Transverse colon (tissue), 4 donors: Measurements from ENCODE around the gene PIAS1. TPM values are rescaled to one million over a fixed set of nuclear protein-coding genes. Genes with fewer than 3 reads are reported as not detected.

ENCODE experiments used
- DNase-seq: peaks from one replicate; pipeline ENCODE4 v3.0.0-alpha.2; 2019
- H3K27ac ChIP-seq, 4 donors: fragments of 200-600 bp; sonication (generic); 2 replicates each; pipeline ENCODE4 v1.5.1; 2016 to 2018; ENCODE audit warnings: inconsistent platforms in 4 of 4
- H3K27me3 ChIP-seq: fragments of 200-600 bp; sonication (generic); 2 replicates; pipeline ENCODE4 v1.5.1; 2017; ENCODE audit warnings: inconsistent platforms
- H3K36me3 ChIP-seq, 4 donors: fragments of 200-600 bp; sonication (generic); 2 replicates each; pipeline ENCODE4 v1.5.1; 2017 to 2019; ENCODE audit warnings: inconsistent platforms in 4 of 4
- H3K4me1 ChIP-seq, 4 donors: fragments of 200-600 bp; sonication (generic); 2 replicates each; pipeline ENCODE4 v1.5.1; 2017 to 2020; ENCODE audit warnings: inconsistent platforms in 4 of 4
- H3K4me3 ChIP-seq, 4 donors: fragments of 200-600 bp; sonication (generic); 1 replicate in 1 of 4; 2 replicates in 3 of 4; pipeline versions ENCODE4 v1.5.1 to v1.6.1; 2017 to 2019; ENCODE audit warnings: inconsistent platforms in 4 of 4
- H3K9me3 ChIP-seq, 2 donors: fragments of 200-600 bp; sonication (generic); 2 replicates each; pipeline ENCODE4 v1.5.1; 2017 to 2019; ENCODE audit warnings: inconsistent platforms in 2 of 2
- EP300 ChIP-seq: sonication (generic); formaldehyde crosslinking; IDR thresholded peaks from one replicate; pipeline ENCODE4 v1.6.1; 2017; ENCODE audit warnings: antibody characterized with exemption, low read depth
- POLR2A ChIP-seq: fragments of 450-650 bp; IDR thresholded peaks from one replicate; pipeline ENCODE4 v1.6.1; 2016; ENCODE audit warnings: antibody characterized with exemption, mild to moderate bottlenecking, moderate library complexity
- POLR2AphosphoS5 ChIP-seq, 3 donors: sonication (generic); formaldehyde crosslinking; IDR thresholded peaks; one replicate each; pipeline ENCODE4 v1.6.1; 2016; ENCODE audit warnings: antibody characterized with exemption in 3 of 3
- WGBS, 2 donors: methylation state at CpG; one replicate each; pipeline ENCODE4 v1.1.5; 2018; ENCODE audit warnings: low coverage in 1 of 2; 5-methylcytosine and 5-hydroxymethylcytosine counted together
- in situ Hi-C, 4 donors: fragments of 200-750 bp; cut with MboI; loops; one replicate each; pipeline versions ENCODE4 v1.15.0 to v1.15.1; 2017; ENCODE audit warnings: low sequenced_read_pairs in 3 of 4, low pct_ligation_motif_present in 1 of 4, low pct_unique_long_range_greater_than_20kb in 1 of 4
- intact Hi-C: fragments of 100-400 bp; cut with DNase I; formaldehyde crosslinking; loops from one replicate; pipeline ENCODE4 v1.15.1; 2023; ENCODE audit warnings: low total_unique reads
- total RNA-seq, 4 donors: library from RNA; depleted of rRNA; stranded (reverse); fragments of >200 nt; gene quantifications; one replicate each; pipeline ENCODE4 v1.1.0, GENCODE V29; 2016
- TF ChIP-seq, protein P1 (sequence below), 5 experiments: fragments of 200-600 bp in 3 of 5; fragments of 450-650 bp in 2 of 5; sonication (generic) in 3 of 5; IDR thresholded peaks; 1 replicate in 2 of 5; 2 replicates in 3 of 5; pipeline ENCODE4 v1.5.1; 2016 to 2017; ENCODE audit warnings: antibody characterized with exemption in 5 of 5, inconsistent platforms in 3 of 5, mild to moderate bottlenecking in 2 of 5, moderate library complexity in 1 of 5

Gene PIAS1
- total RNA-seq, 4 donors from 2014 or later: 34.0 to 141 (median 55.4) TPM

DNA sequence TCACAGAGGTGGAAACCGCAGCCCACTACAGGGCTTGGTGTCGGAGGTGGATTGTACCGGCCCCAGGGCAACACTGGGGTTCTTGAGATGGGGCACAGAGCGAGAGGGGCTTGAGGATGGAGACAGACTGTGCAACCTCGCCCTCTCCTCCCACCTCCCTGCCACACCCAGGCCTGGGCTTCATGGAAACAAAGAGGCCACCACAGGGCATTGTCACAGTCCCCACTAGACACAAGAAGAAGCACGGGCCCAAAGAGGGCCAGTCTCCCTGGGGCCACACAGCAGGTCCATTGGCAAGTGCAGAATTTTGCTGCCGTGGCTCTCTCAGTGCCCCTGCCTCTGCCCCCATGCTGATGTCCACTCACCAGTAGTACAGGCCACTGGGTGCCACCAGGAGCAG lies 155.2 kb downstream of the PIAS1 start:
- intact Hi-C loops: loop anchor here (5.0 kb wide), 1 partner anchor 1682 kb away; no protein-coding TSS in a partner anchor
- in situ Hi-C loops: no loop called here
- H3K36me3 ChIP-seq: no peaks in the 10 kb centered on the region
- no peak overlapping the region for H3K4me3 ChIP-seq
- DNase-seq: no peak
- 60 to 95% methylated on average over 1 to 7 of the region's 7 CpGs for WGBS, 2 donors
- H3K27ac ChIP-seq: peak overlapping the region in 1 of 4 donors; percentile 1
- H3K9me3 ChIP-seq: no peaks in the 10 kb centered on the region
- H3K27me3 ChIP-seq: no peaks in the 10 kb centered on the region
- TF ChIP-seq, protein P1, sequence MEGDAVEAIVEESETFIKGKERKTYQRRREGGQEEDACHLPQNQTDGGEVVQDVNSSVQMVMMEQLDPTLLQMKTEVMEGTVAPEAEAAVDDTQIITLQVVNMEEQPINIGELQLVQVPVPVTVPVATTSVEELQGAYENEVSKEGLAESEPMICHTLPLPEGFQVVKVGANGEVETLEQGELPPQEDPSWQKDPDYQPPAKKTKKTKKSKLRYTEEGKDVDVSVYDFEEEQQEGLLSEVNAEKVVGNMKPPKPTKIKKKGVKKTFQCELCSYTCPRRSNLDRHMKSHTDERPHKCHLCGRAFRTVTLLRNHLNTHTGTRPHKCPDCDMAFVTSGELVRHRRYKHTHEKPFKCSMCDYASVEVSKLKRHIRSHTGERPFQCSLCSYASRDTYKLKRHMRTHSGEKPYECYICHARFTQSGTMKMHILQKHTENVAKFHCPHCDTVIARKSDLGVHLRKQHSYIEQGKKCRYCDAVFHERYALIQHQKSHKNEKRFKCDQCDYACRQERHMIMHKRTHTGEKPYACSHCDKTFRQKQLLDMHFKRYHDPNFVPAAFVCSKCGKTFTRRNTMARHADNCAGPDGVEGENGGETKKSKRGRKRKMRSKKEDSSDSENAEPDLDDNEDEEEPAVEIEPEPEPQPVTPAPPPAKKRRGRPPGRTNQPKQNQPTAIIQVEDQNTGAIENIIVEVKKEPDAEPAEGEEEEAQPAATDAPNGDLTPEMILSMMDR (IDR thresholded peaks at IDR 0.05): no peak
- TF ChIP-seq EP300 (no peak), POLR2AphosphoS5 (IDR thresholded peaks at IDR 0.05) (no peak), POLR2A (no peak)
- H3K4me1 ChIP-seq: peaks cover 12 to 37% (median 26%) of the 10 kb centered on the region in 4 donors

DNA sequence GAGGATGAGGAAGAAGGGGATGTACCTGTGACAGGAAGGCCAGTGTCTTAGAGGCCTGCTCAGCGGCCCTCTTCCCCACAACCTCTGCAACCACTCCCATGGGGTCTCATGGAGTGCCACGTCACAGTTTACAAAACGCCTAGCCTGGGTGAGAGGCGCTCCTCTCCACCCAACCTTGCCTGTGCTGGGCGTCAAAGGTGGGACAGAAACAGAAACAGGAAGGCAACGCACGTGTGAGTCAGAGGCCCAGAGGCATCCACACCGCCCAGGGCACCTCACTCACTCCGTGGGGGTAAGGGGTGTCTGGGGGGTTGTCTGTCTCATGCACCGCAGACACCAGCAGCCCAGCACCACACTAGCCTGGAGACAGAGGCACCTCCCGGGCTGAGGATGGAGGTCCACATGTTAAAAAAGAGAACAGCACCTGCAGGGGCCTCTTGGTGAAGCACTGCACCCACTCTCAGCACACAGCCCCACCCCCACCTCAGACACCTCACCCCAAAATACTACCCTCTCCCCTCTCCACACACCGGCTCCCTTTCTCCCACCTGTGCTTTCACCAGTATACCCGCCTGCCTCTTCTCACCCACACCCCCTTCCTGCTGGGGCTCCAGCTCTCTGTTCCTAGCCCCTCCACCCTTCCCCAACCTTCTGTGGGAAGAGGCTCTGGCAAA lies 155.8 kb downstream of the PIAS1 start:
- H3K4me1 ChIP-seq: peaks cover 8 to 31% (median 23%) of the 10 kb centered on the region in 4 donors
- TF ChIP-seq EP300: no peak
- TF ChIP-seq, protein P1 (IDR thresholded peaks at IDR 0.05): no peak
- no peak for TF ChIP-seq POLR2A
- no peak for TF ChIP-seq POLR2AphosphoS5 (IDR thresholded peaks at IDR 0.05)
- DNase-seq: no peak
- no peaks in the 10 kb centered on the region for H3K27me3 ChIP-seq
- intact Hi-C loops (loop anchor here (2.0 to 5.0 kb wide), 2 partner anchors 347 to 1683 kb away; no protein-coding TSS in a partner anchor), in situ Hi-C loops (no loop called here)
- H3K9me3 ChIP-seq: no peaks in the 10 kb centered on the region
- 67 to 72% methylated on average over 1 to 13 of the region's 13 CpGs for WGBS, 2 donors
- no peaks in the 10 kb centered on the region for H3K36me3 ChIP-seq
- H3K4me3 ChIP-seq: no peak overlapping the region
- peak overlapping the region in 1 of 4 donors; percentile 8 for H3K27ac ChIP-seq

DNA sequence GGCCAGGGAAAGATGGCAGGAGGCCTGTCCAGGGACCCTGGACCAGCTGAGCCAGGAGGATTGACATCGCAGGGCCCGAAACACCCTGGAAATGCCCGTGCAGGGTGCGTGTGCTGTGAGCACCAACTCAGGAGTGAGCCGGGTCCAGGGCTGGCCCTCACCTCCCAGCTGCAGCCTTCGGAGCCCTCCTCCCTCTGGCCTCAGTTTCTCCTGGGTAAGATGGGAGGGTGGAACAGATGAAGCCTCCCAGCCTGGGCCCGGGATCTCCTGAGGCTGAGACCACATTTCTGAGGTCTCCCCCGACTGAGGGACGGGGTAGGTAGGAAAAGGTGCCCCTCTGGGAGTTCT lies 156.3 kb downstream of the PIAS1 start:
- 55% methylated on average over 9 of the region's 9 CpGs; no CpG with 5 or more reads in 1 of the 2 donors for WGBS, 2 donors
- intact Hi-C loops (loop anchor here (2.0 kb wide), 1 partner anchor 348 kb away; no protein-coding TSS in a partner anchor), in situ Hi-C loops (no loop called here)
- Histone ChIP-seq H3K4me1 (peaks cover 5 to 26% (median 19%) of the 10 kb centered on the region in 4 donors), H3K27me3 (no peaks in the 10 kb centered on the region), H3K36me3 (no peaks in the 10 kb centered on the region), H3K27ac (peak overlapping the region in 2 of 4 donors; percentile 8 to 24), H3K4me3 (peak overlapping the region in 1 of 4 donors; percentile 4), H3K9me3 (no peaks in the 10 kb centered on the region)
- no peak for DNase-seq
- no peak for TF ChIP-seq POLR2A
- no peak for TF ChIP-seq EP300
- no peak for TF ChIP-seq POLR2AphosphoS5 (IDR thresholded peaks at IDR 0.05)
- TF ChIP-seq, protein P1 (IDR thresholded peaks at IDR 0.05): no peak

DNA sequence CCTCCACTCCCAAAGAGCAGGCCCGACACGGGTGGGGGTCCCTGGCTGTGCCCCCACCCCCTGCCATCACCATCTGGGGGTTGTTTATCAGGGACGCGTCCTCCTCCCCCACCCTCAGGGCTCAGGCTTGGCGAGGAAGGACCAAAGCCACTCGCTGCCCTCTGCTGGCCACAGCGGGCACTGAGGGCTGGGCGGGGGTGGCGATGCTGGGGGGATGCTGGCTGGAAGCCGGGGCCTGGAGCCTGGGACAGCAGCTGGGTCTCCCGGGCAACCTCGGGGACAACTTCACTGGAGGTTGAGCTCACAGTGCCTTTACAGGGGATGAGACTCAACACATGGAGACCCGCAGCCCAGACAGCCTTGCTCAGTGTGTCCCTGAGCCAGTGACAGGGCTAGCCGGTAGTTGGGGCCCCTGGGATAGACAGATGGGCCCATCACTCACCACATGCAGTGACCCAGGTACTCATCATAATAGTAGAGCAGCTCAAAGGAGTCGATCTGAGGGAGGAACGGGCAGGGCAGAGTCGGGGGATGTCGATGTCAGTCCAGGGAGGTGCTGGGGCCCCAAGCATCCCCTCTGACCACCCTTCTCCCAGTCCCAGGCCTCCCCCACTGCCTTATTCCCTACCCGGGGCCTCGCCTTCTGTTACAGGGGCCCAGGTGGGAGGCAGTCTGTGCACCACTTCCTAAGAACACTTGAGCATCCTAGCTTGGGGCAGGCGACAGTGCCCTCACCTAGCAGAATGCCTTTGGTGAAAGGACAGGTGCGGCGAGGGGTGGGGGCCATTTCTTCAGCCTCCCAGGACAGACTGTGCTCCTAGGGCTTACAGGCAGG lies 156.9 kb downstream of the PIAS1 start:
- in situ Hi-C loops: no loop called here
- Histone ChIP-seq H3K4me1 (peaks cover 5 to 19% (median 14%) of the 10 kb centered on the region in 4 donors), H3K9me3 (no peaks in the 10 kb centered on the region), H3K36me3 (no peaks in the 10 kb centered on the region), H3K27ac (peak overlapping the region in 2 of 4 donors; percentile 8 to 24), H3K4me3 (peak overlapping the region in 1 of 4 donors; percentile 4), H3K27me3 (no peaks in the 10 kb centered on the region)
- no peak for TF ChIP-seq POLR2A
- TF ChIP-seq, protein P1 (IDR thresholded peaks at IDR 0.05): peak; percentile 91 to 93 (median 92)
- intact Hi-C loops: loop anchor here (2.0 kb wide), 1 partner anchor 348 kb away; no protein-coding TSS in a partner anchor
- WGBS, 2 donors: 55% methylated on average over 15 of the region's 23 CpGs; no CpG with 5 or more reads in 1 of the 2 donors
- DNase-seq: peak; percentile 75
